OCI-LY7 (cell line): ENCODE results near the gene CATSPERD. TPM values are rescaled to one million over a fixed set of nuclear protein-coding genes. Genes with fewer than 3 reads are reported as not detected.

Experiments used
- BruUV-seq: library from RNA; stranded (reverse); fragments of 400-500 nt; replicated peaks from 2 replicates; lab custom pipeline; 2021; lab: Mats Ljungman, UMichigan
- CTCF ChIA-PET: fragments of 300-600 bp; sonication (Branson Sonifier 250); formaldehyde crosslinking; loops from one replicate; lab custom pipeline; 2022; ENCODE audit warnings: antibody characterized with exemption; ENCODE audit not compliant: unreplicated experiment; lab: Charles Lee
- POLR2A ChIA-PET: fragments of 300-600 bp; sonication (Branson Sonifier 250); formaldehyde crosslinking; loops from one replicate; lab custom pipeline; 2022; ENCODE audit warnings: antibody characterized with exemption; lab: Charles Lee
- DNase-seq: peaks from one replicate; pipeline ENCODE4 v3.0.0-alpha.2; 2015; ENCODE audit warnings: low spot score
- H2AFZ ChIP-seq: fragments of 200-600 bp; sonication (generic), shearing (Covaris generic); 2 replicates; pipeline ENCODE4 v1.6.1; 2014; ENCODE audit warnings: mild to moderate bottlenecking, antibody characterized with exemption, low read length, moderate library complexity
- H3K27ac ChIP-seq: fragments of 200-600 bp; sonication (generic); 2 replicates; pipeline ENCODE4 v1.5.1; 2014; ENCODE audit warnings: mixed run types, low read depth, mild to moderate bottlenecking, moderate library complexity, low read length, inconsistent platforms; ENCODE audit not compliant: poor library complexity, severe bottlenecking
- H3K36me3 ChIP-seq: fragments of 200-600 bp; sonication (generic); 2 replicates; pipeline ENCODE4 v1.6.1; 2014; ENCODE audit warnings: mild to moderate bottlenecking, antibody characterized with exemption, low read length, moderate library complexity, mixed read lengths; ENCODE audit not compliant: insufficient read depth
- H3K4me1 ChIP-seq: fragments of 200-600 bp; sonication (generic); 2 replicates; pipeline ENCODE4 v1.5.1; 2014; ENCODE audit warnings: mild to moderate bottlenecking, low read length; ENCODE audit not compliant: insufficient read depth, poor library complexity, severe bottlenecking
- H3K4me2 ChIP-seq: fragments of 200-600 bp; sonication (generic); 2 replicates; pipeline ENCODE4 v1.6.1; 2014; ENCODE audit warnings: mild to moderate bottlenecking, low read length
- H3K4me3 ChIP-seq: fragments of 200-600 bp; sonication (generic); 2 replicates; pipeline ENCODE4 v1.5.1; 2014; ENCODE audit warnings: mild to moderate bottlenecking, low read depth, low read length; ENCODE audit not compliant: poor library complexity, severe bottlenecking
- H3K79me2 ChIP-seq: fragments of 200-600 bp; sonication (generic); 2 replicates; pipeline ENCODE4 v1.6.1; 2016; ENCODE audit warnings: low read depth, mild to moderate bottlenecking, low read length, moderate library complexity, mixed read lengths; ENCODE audit not compliant: insufficient read depth
- H3K9me2 ChIP-seq: fragments of 200-600 bp; sonication (generic); 2 replicates; pipeline ENCODE4 v1.6.1; 2016; ENCODE audit warnings: mild to moderate bottlenecking, low read length, mixed read lengths; ENCODE audit not compliant: insufficient read depth
- H3K9me3 ChIP-seq: fragments of 200-600 bp; sonication (generic); 2 replicates; pipeline ENCODE4 v1.6.1; 2014; ENCODE audit warnings: mild to moderate bottlenecking, mixed run types, low read length, mixed read lengths
- H4K20me1 ChIP-seq: fragments of 200-600 bp; sonication (generic); 2 replicates; pipeline ENCODE4 v1.6.1; 2014; ENCODE audit warnings: mild to moderate bottlenecking, antibody characterized with exemption, low read length, moderate library complexity, mixed read lengths; ENCODE audit not compliant: insufficient read depth
- EZH2phosphoT487 ChIP-seq: fragments of 200-600 bp; sonication (generic); IDR thresholded peaks from 2 replicates; pipeline ENCODE4 v1.6.1; 2018; ENCODE audit warnings: low read depth, borderline replicate concordance, mild to moderate bottlenecking, mixed run types, antibody characterized with exemption, low read length, moderate library complexity, mixed read lengths
- intact Hi-C: fragments of 100-400 bp; cut with micrococcal nuclease; formaldehyde crosslinking; loops from one replicate; pipeline ENCODE4 v1.10.0; 2022; ENCODE audit not compliant: unreplicated experiment
- total RNA-seq, 2 experiments: library from RNA; depleted of rRNA in 1 of 2; stranded (reverse); fragments of >200 nt in 1 of 2; shearing (Covaris generic) in 1 of 2; gene quantifications; 2 replicates each; pipeline ENCODE4 v1.2.3, GENCODE V29; 2014 to 2022
- TF ChIP-seq, protein P1 (sequence below): fragments of 200-600 bp; sonication (generic); conservative IDR thresholded peaks from 2 replicates; pipeline ENCODE4 v1.5.1; 2014; ENCODE audit warnings: mild to moderate bottlenecking, antibody characterized with exemption, low read length, moderate library complexity, mixed read lengths

CATSPERD gene
- total RNA-seq, 2 experiments from 2014 or later: not detected

DNA sequence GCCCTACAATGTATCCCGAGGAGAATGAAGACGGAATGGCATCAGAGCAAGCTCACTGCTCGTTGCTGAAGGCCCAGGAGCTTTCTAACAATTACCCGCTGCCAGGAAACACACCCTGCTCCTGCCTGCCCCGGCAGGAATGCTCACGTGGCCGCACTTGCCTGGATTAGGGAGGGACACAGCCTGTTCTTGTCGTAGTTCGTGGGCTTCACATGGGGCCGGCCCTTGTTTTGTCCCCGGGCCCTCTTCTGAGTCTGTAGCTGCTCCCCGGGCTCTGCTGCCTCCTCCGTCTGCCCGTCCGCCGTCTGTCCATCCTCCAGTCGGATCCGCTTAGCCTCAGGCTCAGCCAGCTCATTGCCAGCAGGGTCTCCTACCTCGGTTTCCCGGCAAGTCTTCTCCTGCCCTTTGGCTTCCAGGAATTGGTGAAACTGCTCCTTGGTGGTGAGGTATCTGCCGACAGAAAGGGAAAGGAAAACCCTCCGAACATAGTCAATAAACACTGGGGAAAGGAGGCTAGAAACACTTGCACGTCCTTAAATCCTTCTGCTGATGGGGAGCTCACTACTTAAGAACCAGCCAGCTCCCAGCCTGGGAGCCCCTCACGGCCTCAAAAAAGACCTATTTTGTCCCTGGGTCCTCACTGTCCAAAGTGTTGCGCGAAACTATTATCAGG, 69.6 kb downstream of the CATSPERD start:
- ChIA-PET POLR2A (interaction anchor here (0.6 kb wide), 1 partner anchor 1562 kb away, joined by 5 read pairs; no protein-coding TSS in a partner anchor), CTCF (no interaction called here)
- Histone ChIP-seq H3K4me2 (peak overlapping the region; percentile 77), H4K20me1 (no peaks in the 10 kb centered on the region), H3K9me2 (no peaks in the 10 kb centered on the region), H3K4me1 (peaks cover 9% of the 10 kb centered on the region), H3K4me3 (peak overlapping the region; percentile 78), H3K27ac (peak overlapping the region; percentile 81), H2AFZ (no peak overlapping the region), H3K36me3 (peaks cover 53% of the 10 kb centered on the region), H3K79me2 (peaks cover 7% of the 10 kb centered on the region; the same call in 1 of the 2 replicates), H3K9me3 (no peaks in the 10 kb centered on the region)
- no TSS peak for BruUV-seq
- no peak for DNase-seq
- intact Hi-C loops: loop anchor here (2.0 to 10.0 kb wide), 3 partner anchors 69 to 165 kb away; partner anchors contain the start of genes CATSPERD, LONP1, RPL36 and SAFB
- no peak for TF ChIP-seq EZH2phosphoT487
- TF ChIP-seq, protein P1, sequence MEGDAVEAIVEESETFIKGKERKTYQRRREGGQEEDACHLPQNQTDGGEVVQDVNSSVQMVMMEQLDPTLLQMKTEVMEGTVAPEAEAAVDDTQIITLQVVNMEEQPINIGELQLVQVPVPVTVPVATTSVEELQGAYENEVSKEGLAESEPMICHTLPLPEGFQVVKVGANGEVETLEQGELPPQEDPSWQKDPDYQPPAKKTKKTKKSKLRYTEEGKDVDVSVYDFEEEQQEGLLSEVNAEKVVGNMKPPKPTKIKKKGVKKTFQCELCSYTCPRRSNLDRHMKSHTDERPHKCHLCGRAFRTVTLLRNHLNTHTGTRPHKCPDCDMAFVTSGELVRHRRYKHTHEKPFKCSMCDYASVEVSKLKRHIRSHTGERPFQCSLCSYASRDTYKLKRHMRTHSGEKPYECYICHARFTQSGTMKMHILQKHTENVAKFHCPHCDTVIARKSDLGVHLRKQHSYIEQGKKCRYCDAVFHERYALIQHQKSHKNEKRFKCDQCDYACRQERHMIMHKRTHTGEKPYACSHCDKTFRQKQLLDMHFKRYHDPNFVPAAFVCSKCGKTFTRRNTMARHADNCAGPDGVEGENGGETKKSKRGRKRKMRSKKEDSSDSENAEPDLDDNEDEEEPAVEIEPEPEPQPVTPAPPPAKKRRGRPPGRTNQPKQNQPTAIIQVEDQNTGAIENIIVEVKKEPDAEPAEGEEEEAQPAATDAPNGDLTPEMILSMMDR: no peak

DNA sequence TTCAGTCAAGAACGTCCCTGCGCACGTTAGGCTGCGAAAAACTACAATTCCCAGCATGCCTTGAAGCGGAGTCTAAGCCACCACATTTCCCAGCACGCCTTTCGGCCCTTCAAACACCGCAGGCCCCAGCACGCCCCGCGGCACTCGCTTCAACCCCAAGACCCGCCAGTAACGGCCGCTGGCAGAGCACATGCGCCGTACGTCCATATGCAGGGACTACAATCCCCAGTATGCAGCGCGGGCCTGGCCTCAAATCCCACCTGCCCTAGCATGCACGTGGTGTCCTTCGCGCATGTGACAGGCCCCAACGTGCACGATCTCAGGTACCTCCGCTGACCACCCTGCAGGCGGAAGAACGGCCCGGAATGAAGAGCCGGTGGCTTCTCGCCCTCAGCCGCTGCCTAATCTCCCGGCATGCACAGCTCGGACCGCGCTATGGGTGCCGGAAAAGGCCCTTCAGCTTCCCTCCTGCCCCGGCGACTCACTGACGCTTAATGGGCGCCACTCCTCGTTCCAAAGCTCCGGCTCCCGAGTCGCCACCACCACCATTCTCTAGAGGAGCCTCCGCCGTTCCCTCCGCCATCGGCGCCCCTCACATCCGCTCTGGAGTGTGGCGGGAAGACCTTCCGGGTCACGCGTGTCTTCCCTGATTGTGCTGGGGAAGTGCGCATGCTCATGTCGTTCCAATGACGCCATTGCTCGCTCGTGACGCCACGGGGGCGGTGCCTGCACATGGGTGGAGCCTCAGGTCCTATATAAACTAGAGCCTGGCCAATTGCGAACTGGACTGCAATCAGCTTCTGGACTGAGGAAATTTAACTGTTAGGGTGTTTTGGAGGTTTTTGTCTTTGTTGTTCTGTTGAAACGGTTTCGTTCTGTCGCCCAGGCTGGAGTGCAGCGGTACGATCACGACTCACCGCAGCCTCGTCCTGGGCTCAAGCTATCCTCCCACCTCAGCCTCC, 70.4 kb downstream of the CATSPERD start, which contains the start of gene DUS3L:
Gene DUS3L (minus strand): TSS at position 605 of the 962 bp plus-strand sequence. CDS start 22 bp downstream, at position 583.
- TF ChIP-seq, protein P1: no peak
- TF ChIP-seq EZH2phosphoT487: no peak

More for the DNA sequence above, 70.4 kb downstream of the CATSPERD start, which contains the start of gene DUS3L:
- H4K20me1 ChIP-seq: no peaks in the 10 kb centered on the region
- H3K9me2 ChIP-seq: no peaks in the 10 kb centered on the region
- TSS peak; percentile 91 for BruUV-seq
- peak within 1 kb of the TSS; percentile 77 for H3K4me2 ChIP-seq
- ChIA-PET CTCF (no interaction called here), POLR2A (interaction anchor here (0.5 to 0.6 kb wide), 2 partner anchors 100 to 1561 kb away, joined by 3 to 5 read pairs; no protein-coding TSS in a partner anchor)
- H3K27ac ChIP-seq: peak within 1 kb of the TSS; percentile 81
- peaks cover 45% of the 10 kb centered on the region for H3K36me3 ChIP-seq
- intact Hi-C loops: loop anchor here (2.0 to 10.0 kb wide), 3 partner anchors 70 to 166 kb away; partner anchors contain the start of genes CATSPERD, LONP1, RPL36 and SAFB
- peak within 1 kb of the TSS; percentile 78 for H3K4me3 ChIP-seq
- H2AFZ ChIP-seq: peak within 1 kb of the TSS; percentile 55; the same call in 1 of the 2 replicates
- peak; percentile 99 for DNase-seq
- H3K9me3 ChIP-seq: no peaks in the 10 kb centered on the region
- peaks cover 7% of the 10 kb centered on the region; the same call in 1 of the 2 replicates for H3K79me2 ChIP-seq
- H3K4me1 ChIP-seq: peaks cover 9% of the 10 kb centered on the region
